HG03097 (cell line): ENCODE results near the gene ADAM21.
"Not testable (repeated sequence)": the region's sequence is repeated elsewhere in the genome, so short reads cannot be mapped to it uniquely, and the experiment has no call there.

Experiments used
- ATAC-seq: cut with Tn5 transposase; IDR thresholded peaks from one replicate; pipeline ENCODE4 v1.9.1; 2021; ENCODE audit not compliant: unreplicated experiment, low FRiP score

The ADAM21 gene

GRCh38 chr14:70451874-70452273 is at the start of gene ADAM21:
Gene ADAM21 (plus strand): TSS chr14:70452174. CDS start chr14:70457500, 5,326 bp downstream.
- no peak for ATAC-seq

- ATAC-seq = not testable (repeated sequence)
Measured at GRCh38 chr14:70403335-70403734, 48.6 kb upstream of the ADAM21 start.

GRCh38 chr14:70406216-70406615 is 45.8 kb upstream of the ADAM21 start:
- ATAC-seq = not testable (repeated sequence)

- no peak for ATAC-seq
Measured at GRCh38 chr14:70407621-70408020, 44.4 kb upstream of the ADAM21 start.

GRCh38 chr14:70415788-70416187 is 36.2 kb upstream of the ADAM21 start:
- ATAC-seq = no peak

- no peak for ATAC-seq
Measured at GRCh38 chr14:70416338-70416724, 35.6 kb upstream of the ADAM21 start.

- no peak for ATAC-seq
Measured at GRCh38 chr14:70416725-70417349, 35.1 kb upstream of the ADAM21 start, which contains the start of gene SYNJ2BP. Gene SYNJ2BP (minus strand): TSS chr14:70417090. CDS start chr14:70416963, 127 bp downstream.

GRCh38 chr14:70419270-70419931 is 32.6 kb upstream of the ADAM21 start:
- not testable (repeated sequence) for ATAC-seq

- no peak for ATAC-seq
Measured at GRCh38 chr14:70422538-70422937, 29.4 kb upstream of the ADAM21 start.

- ATAC-seq = no peak
Measured at GRCh38 chr14:70425354-70425753, 26.6 kb upstream of the ADAM21 start.

- ATAC-seq = not testable (repeated sequence)
Measured at GRCh38 chr14:70426555-70426954, 25.4 kb upstream of the ADAM21 start.

- no peak for ATAC-seq
Measured at GRCh38 chr14:70436867-70437266, 15.1 kb upstream of the ADAM21 start.

- no peak for ATAC-seq
Measured at GRCh38 chr14:70441641-70442040, 10.3 kb upstream of the ADAM21 start.

- no peak for ATAC-seq
Measured at GRCh38 chr14:70442750-70443149, 9.2 kb upstream of the ADAM21 start.

- no peak for ATAC-seq
Measured at GRCh38 chr14:70448633-70449340, 3.2 kb upstream of the ADAM21 start.

GRCh38 chr14:70454731-70455130 is 2.8 kb downstream of the ADAM21 start:
- no peak for ATAC-seq

GRCh38 chr14:70468731-70469130 is 16.8 kb downstream of the ADAM21 start:
- ATAC-seq = no peak

- not testable (repeated sequence) for ATAC-seq
Measured at GRCh38 chr14:70470863-70471563, 19.0 kb downstream of the ADAM21 start.

GRCh38 chr14:70472253-70473159 is 20.5 kb downstream of the ADAM21 start:
- ATAC-seq = no peak

GRCh38 chr14:70473825-70474224 is 21.9 kb downstream of the ADAM21 start:
- ATAC-seq = no peak
